Activated CD4-positive, CD25-positive, alpha-beta regulatory T cell treated with anti-CD3 and anti-CD28 coated beads, Interleukin-2, amount 50 U/mL, for 24 hours (primary cell): ENCODE results near the gene RNF217.
"Not testable (repeated sequence)": the region's sequence is repeated elsewhere in the genome, so short reads cannot be mapped to it uniquely, and the experiment has no call there.

Experiments
- ATAC-seq, 2 donors: fragments of 150-1000 bp; cut with Tn5 transposase; one replicate each; pipeline ENCODE4 v1.10.0; 2021; ENCODE audit warnings: mild to moderate bottlenecking in 1 of 2, moderate library complexity in 1 of 2

The RNF217 gene

GRCh38 chr6:125102891-125103290 is 140.7 kb downstream of the RNF217 start:
- no peak for ATAC-seq

- no peak for ATAC-seq
Measured at GRCh38 chr6:125104425-125104824, 142.2 kb downstream of the RNF217 start.

GRCh38 chr6:125107048-125107447 is 144.8 kb downstream of the RNF217 start:
- no peak for ATAC-seq

DNA sequence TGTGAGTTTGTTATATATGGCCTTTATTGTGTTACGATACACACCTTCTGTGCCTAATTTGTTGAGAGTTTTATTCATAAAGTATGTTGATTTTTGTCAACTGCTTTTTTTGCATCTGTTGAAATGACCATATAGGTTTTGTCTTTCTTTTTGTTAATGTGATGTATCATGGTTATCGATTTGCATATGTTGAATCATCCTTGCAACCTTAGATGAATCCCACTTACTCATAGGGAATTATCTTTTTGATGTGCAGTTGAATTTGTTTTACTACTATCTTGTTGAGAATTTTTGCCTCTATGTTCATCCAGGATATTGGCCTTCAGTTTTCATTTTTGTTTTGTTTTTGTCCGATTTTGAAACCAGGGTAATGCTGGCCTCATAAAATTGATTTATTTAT is 145.7 kb downstream of the RNF217 start:
- no peak for ATAC-seq

DNA sequence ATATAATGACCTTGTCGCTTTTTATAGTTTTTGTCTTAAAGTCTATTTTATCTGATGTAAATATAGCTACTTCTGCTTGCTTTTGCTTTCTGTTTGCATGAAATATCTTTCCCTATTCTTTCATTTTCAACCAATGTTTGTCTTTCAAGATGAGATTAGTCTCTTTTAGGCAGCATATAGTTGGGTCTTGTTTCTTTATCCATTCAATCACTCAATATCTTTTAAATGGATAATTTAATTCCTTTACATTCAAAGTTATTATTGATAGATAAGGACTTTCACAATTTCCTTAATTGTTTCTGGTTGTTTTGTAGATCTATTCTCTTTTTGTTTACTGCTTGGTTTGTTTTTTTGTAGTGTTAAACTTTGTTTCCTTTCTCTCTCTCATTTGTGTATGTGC is 147.8 kb downstream of the RNF217 start:
- ATAC-seq, result no peak

DNA sequence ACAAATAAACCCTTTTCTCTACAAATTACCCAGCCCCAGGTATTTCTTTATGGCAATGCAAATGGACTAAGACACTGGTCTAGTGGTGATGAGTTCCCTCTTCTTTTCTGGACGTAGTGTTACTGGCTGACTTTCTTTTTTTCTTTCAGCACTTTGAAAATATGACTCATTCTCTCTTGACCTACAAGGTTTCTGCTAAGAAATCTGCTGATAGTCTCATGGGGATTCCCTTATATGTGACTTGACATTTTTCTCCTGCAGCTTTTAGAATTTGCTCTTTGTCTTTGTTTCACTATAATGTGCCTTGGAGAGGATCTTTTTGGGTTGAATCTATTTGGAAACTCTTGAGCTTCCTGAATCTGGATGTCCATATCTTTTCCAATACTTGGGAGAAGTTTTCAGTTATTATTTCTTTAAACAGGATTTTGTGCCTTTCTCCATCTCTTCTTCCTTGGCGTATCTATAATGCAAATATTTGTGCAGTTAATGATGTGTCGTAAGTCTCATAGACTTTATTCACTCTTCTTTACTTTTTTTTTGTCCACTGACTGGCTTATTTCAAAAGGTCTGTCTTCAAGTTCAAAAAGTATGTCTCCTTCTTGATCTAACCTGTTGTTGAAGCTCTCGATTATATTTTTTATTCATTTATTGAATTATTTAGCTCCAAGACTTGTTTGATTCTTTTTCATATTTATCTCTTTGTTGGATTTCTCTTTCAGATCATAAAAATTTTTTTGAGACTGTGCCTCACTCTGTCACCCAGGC is 149.2 kb downstream of the RNF217 start:
- no peak for ATAC-seq

DNA sequence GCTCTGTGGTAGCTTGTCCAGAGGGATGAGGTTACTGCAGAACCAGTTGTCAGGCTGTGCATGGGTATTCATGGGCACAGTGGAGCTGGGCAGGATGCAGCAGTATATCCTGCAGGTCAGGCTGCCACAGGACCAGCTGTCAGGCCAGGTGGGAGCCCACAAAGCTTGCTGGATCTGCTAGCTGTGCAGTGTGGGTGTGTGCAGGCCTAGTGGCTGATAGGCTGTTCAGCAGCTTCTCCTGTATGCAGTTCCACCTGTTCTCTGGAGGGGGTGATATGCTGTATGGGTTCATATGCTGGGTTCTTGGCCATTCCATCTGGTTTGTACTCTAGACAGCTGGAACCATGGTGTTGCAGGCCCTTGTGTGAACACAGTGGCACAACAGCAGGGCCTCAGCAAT is 150.7 kb downstream of the RNF217 start:
- no peak for ATAC-seq

DNA sequence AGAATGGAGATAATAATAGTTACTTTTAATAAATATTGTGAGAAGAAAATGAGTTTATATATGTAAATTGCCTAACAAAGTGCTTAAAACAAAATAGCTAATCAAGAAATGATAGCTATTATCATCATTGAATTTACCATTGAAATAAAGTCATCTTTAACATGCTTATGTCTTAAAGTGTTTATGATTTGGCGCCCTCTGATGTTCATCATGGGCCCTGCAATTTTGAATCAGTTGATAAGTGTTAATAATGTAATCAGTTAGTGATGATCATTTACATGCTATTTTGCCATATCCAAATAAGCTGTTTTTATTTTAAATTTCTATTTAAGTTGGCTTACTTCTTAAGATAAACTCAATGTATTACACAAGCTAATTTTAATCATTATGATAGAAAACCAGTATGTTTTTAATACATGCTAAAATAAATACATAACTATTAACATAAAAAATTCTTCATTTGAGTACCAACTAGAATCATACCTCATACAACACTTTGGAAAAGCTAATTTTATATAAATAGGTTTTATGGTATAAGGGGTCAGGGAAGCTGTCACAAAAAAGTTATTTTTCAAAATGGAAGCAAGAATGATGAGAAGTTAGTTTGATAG is 152.1 kb downstream of the RNF217 start:
- no peak for ATAC-seq

DNA sequence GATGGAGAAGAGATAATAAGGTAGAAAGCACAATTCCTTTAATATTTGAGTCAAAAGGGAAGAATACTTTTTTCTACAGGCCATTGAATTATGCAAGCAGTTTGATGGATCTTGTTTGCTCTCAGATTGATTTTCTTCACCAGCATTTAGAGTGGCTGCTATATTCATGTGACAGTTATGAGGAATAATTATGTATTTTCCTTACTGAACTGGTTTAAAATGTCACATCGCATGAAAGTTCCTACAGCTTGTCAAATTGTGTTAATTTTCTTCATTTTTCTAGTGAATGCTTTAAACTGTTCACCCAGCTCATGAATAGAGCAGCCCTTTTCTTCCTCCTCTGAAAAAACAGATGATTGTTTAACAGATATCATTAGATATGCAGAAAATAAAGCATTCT is 153.9 kb downstream of the RNF217 start:
- ATAC-seq, result no peak

- no peak for ATAC-seq
Measured at GRCh38 chr6:125116710-125117109, 154.5 kb downstream of the RNF217 start.

- no peak for ATAC-seq
Measured at GRCh38 chr6:125117818-125118217, 155.6 kb downstream of the RNF217 start.

DNA sequence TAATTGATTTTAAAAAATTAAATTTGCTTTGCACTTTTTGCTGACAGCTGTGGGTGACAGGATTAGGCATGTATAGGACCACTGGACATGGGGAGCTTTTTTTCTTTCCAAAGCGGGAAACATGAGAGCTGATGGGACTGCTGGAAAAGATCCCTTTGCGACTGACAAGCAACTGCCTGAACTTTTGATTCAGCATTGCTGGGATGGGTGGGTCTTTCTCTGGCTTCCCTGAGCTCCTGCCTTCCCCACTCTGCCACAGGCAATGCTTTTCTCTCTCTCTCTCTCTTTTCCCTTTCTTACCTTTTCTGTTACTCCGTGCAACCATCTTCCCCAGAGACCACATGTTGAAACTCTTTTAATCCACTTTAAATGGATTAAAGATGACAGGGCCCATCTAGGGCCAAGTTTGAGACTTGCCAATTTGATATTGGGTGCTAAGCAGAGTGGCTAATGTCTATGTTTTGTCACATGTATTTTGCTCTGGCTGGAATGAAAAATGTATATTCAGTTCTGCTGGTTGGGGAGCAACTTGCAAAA is 157.9 kb downstream of the RNF217 start:
- no peak for ATAC-seq

- ATAC-seq, result no peak
Measured at GRCh38 chr6:125121894-125122293, 159.7 kb downstream of the RNF217 start.

DNA sequence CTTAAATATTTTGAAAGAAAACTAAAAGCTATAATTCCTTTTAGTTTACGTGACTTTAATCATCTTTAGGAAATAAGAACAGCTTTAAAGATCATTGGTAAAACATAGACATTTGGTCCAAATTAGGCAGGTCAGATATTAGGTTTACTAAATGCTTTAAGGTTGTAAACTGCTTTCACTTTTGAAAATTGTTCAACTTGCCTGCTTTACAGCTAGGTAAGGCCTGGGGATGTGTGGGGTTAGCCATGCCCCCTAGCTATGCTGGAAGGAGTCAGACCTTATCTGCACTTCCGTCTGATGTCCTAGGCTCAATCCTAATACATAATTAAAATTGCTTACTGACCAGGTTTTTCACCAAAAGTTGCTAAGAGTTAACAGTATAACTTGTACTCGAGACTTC is 160.8 kb downstream of the RNF217 start:
- ATAC-seq, result no peak

DNA sequence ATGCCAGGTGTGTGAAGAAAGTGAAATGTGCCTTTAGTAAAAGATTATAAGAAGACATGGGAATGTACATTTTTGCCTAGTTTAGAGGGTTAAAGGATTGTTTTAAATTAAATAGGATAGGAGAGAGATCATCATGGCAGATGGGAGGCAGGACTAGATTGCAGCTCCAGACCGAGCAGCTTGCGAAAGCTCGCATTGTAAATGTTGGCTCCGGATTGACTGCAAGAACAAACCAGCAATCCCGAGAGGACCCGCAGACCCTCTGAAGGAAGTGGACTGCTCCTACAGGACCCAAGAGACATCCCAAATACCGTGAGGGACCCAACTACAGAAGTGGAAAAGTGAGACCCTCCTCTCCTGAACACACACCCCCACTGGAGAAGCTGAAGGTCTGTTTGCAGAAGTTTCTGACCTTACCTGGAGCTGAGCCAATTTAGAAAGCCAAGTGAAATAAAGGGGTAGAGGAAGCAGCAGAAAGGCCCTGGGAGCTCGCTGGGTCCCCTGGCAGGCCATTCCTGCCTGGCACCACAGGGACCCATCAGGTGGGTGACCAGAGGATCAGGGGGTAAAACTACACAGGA is 161.3 kb downstream of the RNF217 start:
- no peak for ATAC-seq

DNA sequence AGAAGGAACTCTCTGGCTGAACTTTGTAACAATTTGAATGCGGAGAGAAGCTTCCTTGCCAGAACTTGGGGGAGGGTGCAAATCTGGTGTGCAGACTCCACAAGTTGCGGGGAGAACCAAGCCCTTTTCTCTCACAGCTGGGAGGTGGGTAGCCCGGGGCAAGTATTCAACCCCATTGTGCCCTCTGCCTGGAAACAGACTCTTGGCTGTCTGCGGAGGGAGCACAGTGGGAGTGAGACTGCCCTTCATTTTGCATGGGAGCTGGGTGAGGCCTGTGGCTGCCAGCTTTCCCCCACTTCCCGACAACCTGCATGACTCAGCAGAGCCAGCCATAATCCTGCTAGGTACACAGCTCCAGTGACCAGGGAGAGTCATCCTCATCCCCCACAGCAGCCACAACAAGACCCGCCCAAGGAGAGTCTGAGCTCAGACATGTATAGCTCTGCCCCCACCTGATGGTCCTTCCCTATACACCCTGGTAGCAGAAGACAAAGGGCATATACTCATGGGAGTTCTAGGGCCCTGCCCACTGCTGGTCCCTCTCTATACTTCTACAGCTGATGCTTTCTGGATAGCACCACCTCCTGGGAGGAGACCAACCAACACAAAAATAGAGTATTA is 161.9 kb downstream of the RNF217 start:
- ATAC-seq, result no peak

GRCh38 chr6:125125856-125126255 is 163.6 kb downstream of the RNF217 start:
- not testable (repeated sequence) for ATAC-seq

GRCh38 chr6:125129354-125129753 is 167.1 kb downstream of the RNF217 start:
- no peak for ATAC-seq

GRCh38 chr6:125132058-125132457 is 169.8 kb downstream of the RNF217 start:
- ATAC-seq, result no peak

- no peak for ATAC-seq
Measured at GRCh38 chr6:125136378-125136777, 174.1 kb downstream of the RNF217 start.

GRCh38 chr6:125138083-125138482 is 175.8 kb downstream of the RNF217 start:
- ATAC-seq, result no peak

DNA sequence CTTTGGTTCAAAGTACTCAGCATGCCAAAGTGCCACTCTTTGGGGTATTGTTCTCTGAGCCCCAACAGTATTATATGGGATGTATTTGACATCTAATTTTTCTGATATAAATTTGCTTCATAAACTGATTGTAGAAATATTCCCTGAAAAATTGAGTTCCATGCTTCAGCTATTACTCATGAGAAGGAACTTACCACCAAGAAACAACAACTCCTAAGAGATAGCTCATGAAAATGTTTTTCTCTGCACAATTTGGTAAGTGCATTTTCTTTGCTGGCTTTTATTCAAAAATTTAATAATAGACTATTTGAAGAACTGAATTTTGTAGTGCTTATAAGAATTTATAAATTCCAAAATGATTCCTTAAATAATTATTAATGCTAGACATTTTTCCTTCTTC is 178.6 kb downstream of the RNF217 start:
- no peak for ATAC-seq
